Smooth muscle cell (in vitro differentiated cells): Measurements from ENCODE around the gene GFM2. TPM values are rescaled to one million over a fixed set of nuclear protein-coding genes. Genes with fewer than 3 reads are reported as not detected.
"Not testable (repeated sequence)": the region's sequence is repeated elsewhere in the genome, so short reads cannot be mapped to it uniquely, and the experiment has no call there.

Experiments
- DNase-seq: peaks from one replicate; lab custom pipeline; 2025; ENCODE audit not compliant: unreplicated experiment; lab: John Stamatoyannopoulos, UW
- H2AFZ ChIP-seq: fragments of 200-600 bp; sonication (generic); 2 replicates; pipeline ENCODE4 v1.6.0; 2016; ENCODE audit warnings: antibody characterized with exemption, low read depth, mild to moderate bottlenecking
- H3F3A ChIP-seq: fragments of 200-600 bp; sonication (generic); 2 replicates; pipeline ENCODE4 v1.6.0; 2017; ENCODE audit warnings: antibody characterized with exemption, low read depth
- H3K27ac ChIP-seq: fragments of 200-600 bp; sonication (generic); 2 replicates; pipeline ENCODE4 v1.5.1; 2016; ENCODE audit warnings: low read depth, mild to moderate bottlenecking
- H3K27me3 ChIP-seq: fragments of 200-600 bp; sonication (generic); 2 replicates; pipeline ENCODE4 v1.6.1; 2016; ENCODE audit warnings: low read depth, mild to moderate bottlenecking
- H3K36me3 ChIP-seq: fragments of 200-600 bp; sonication (generic); 2 replicates; pipeline ENCODE4 v1.5.1; 2016; ENCODE audit warnings: low read depth
- H3K4me1 ChIP-seq: fragments of 200-600 bp; sonication (generic); 2 replicates; pipeline ENCODE4 v1.5.1; 2016; ENCODE audit warnings: low read depth
- H3K4me2 ChIP-seq: fragments of 200-600 bp; sonication (generic); 2 replicates; pipeline ENCODE4 v1.6.0; 2016; ENCODE audit warnings: mild to moderate bottlenecking
- H3K4me3 ChIP-seq: fragments of 200-600 bp; sonication (generic); 2 replicates; pipeline ENCODE4 v1.5.1; 2016; ENCODE audit warnings: mild to moderate bottlenecking
- H3K79me2 ChIP-seq: fragments of 200-600 bp; sonication (generic); 2 replicates; pipeline ENCODE4 v1.6.0; 2016; ENCODE audit warnings: low read depth, mild to moderate bottlenecking
- H3K9ac ChIP-seq: fragments of 200-600 bp; sonication (generic); 2 replicates; pipeline ENCODE4 v1.6.0; 2016; ENCODE audit warnings: low read depth
- H3K9me3 ChIP-seq: fragments of 200-600 bp; sonication (generic); replicated peaks from 2 replicates; pipeline ENCODE4 v1.5.1; 2016; ENCODE audit warnings: low read depth
- H4K20me1 ChIP-seq: fragments of 200-600 bp; sonication (generic); 2 replicates; pipeline ENCODE4 v1.6.0; 2016; ENCODE audit warnings: low read depth
- CTCF ChIP-seq: fragments of 200-600 bp; sonication (generic); IDR thresholded peaks from 2 replicates; pipeline ENCODE4 v1.5.1; 2017; ENCODE audit warnings: borderline replicate concordance, mild to moderate bottlenecking, antibody characterized with exemption; ENCODE audit not compliant: insufficient read depth, poor library complexity, severe bottlenecking
- WGBS: methylation state at CpG from one replicate; pipeline ENCODE4 v1.1.7; 2016; ENCODE audit warnings: low lambda C conversion rate; 5-methylcytosine and 5-hydroxymethylcytosine counted together
- polyA plus RNA-seq: library from polyadenylated mRNA; unstranded; fragments of >200 nt; fragmentation: Nextera tagmentation; extraction: Ambion mirVana; gene quantifications from 2 replicates; pipeline ENCODE4 v1.2.1, GENCODE V29; 2016
- total RNA-seq: library from RNA; depleted of rRNA; stranded (reverse); fragments of >200 nt; gene quantifications from 2 replicates; pipeline ENCODE4 v1.2.3, GENCODE V29; 2014

GFM2 gene
- total and polyA plus RNA-seq, 2 experiments from 2014 or later: 22.9 to 46.7 TPM

- Histone ChIP-seq H3K9me3 (no peaks in the 10 kb centered on the region), H3K4me1 (no peaks in the 10 kb centered on the region), H3F3A (no peaks in the 10 kb centered on the region), H3K36me3 (no peaks in the 10 kb centered on the region), H3K4me2 (no peak overlapping the region), H3K79me2 (peaks cover 2% of the 10 kb centered on the region), H3K9ac (no peak overlapping the region), H3K27ac (no peak overlapping the region), H4K20me1 (no peaks in the 10 kb centered on the region), H3K4me3 (no peak overlapping the region), H3K27me3 (no peaks in the 10 kb centered on the region), H2AFZ (no peak overlapping the region)
- 86% methylated on average over 3 of the region's 3 CpGs for WGBS
- DNase-seq: no peak
- TF ChIP-seq CTCF: no peak
These were observed 34.3 kb upstream of the GFM2 start for GRCh38 chr5:74801197-74801596.

DNA sequence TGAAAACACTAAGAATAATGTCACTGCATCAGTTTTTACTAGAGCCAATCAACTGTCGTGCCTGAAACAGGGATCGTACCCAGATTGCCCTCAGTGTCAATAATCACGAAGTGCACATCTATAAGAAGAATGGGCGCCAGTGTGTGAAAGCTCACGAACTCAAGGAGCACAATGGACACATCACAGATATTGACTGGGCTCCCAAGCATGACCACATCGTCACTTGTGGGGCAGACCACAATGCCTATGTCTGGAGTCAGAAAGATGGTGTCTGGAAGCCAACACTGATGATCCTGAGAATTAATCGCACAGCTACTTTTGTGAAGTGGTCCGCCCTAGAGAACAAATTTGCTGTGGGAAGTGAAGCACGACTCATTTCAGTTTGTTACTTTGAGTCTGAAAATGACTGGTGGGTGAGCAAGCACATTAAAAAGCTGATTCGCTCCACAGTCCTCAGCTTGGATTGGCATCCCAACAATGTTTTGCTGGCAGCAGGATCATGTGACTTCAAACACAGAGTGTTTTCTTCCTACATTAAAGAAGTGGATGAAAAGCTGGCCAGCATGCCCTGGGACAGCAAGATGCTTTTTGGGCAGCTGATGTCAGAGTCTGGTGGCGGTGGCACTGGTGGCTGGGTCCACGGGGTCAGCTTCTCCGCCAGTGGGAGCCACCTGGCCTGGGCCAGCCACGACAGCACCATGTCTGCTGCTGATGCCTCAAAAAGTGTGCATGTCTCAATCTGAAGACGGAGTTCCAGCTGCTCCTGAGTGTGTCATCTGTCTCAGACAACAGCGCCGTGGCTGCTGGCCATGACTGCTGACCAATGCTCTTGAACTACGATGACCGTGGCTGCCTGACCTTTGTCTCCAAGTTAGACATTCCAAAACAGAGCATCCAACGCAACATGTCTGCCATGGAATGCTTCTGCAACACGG is 32.3 kb upstream of the GFM2 start:
- Histone ChIP-seq H3K4me2 (no peak overlapping the region), H2AFZ (no peak overlapping the region)
- no peak for DNase-seq

DNA sequence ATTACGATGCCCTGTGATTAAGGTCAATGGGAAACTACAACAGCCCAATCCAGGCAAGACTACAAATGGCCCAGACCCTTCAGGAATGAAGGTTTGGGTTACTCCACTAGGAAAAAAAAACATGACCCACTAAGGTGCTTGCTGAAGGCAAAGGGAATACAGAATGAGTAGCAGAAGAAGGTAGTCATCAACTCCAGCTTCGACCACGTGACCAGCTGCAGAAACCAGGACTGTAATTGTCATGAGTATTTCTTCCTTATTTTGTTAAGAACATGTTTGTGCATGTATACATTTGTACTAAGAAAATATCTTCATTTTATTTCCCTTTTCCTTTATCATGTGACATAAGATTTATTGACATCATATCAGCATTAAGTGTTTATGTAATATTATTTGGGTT is 24.8 kb upstream of the GFM2 start:
- not testable (repeated sequence) for H3K27me3 ChIP-seq, H4K20me1 ChIP-seq, H3K4me3 ChIP-seq, H3K79me2 ChIP-seq, H3K27ac ChIP-seq, H3K4me1 ChIP-seq, H3K36me3 ChIP-seq, H3K9ac ChIP-seq, H2AFZ ChIP-seq, H3K4me2 ChIP-seq, H3K9me3 ChIP-seq, DNase-seq, H3F3A ChIP-seq
- WGBS: 91% methylated on average over 3 of the region's 3 CpGs

More for the DNA sequence above, 32.3 kb upstream of the GFM2 start:
- Histone ChIP-seq H3K4me3 (no peak overlapping the region), H4K20me1 (no peaks in the 10 kb centered on the region), H3K9ac (no peak overlapping the region), H3K79me2 (no peaks in the 10 kb centered on the region), H3K9me3 (no peaks in the 10 kb centered on the region), H3K27me3 (no peaks in the 10 kb centered on the region), H3F3A (no peaks in the 10 kb centered on the region), H3K36me3 (no peaks in the 10 kb centered on the region), H3K4me1 (no peaks in the 10 kb centered on the region), H3K27ac (no peak overlapping the region)
- TF ChIP-seq CTCF: no peak
- 91% methylated on average over 21 of the region's 21 CpGs for WGBS

- TF ChIP-seq CTCF: no peak
- Histone ChIP-seq H3K36me3 (no peaks in the 10 kb centered on the region), H3K4me2 (no peak overlapping the region), H3F3A (no peaks in the 10 kb centered on the region), H3K27ac (no peak overlapping the region), H3K79me2 (no peaks in the 10 kb centered on the region), H4K20me1 (no peaks in the 10 kb centered on the region), H3K27me3 (no peaks in the 10 kb centered on the region), H3K9ac (no peak overlapping the region), H2AFZ (no peak overlapping the region), H3K9me3 (no peaks in the 10 kb centered on the region), H3K4me3 (no peak overlapping the region), H3K4me1 (no peaks in the 10 kb centered on the region)
- DNase-seq: no peak
- 96% methylated on average over 6 of the region's 6 CpGs for WGBS
These were observed 20.5 kb upstream of the GFM2 start for GRCh38 chr5:74787424-74787823.
